PC-3 (cell line): ENCODE data around the gene VSIG2.

Source experiments
- EZH2 ChIP-seq: fragments of 300-600 bp; sonication (generic); IDR thresholded peaks from one replicate; pipeline ENCODE4 v1.6.1; 2017; ENCODE audit warnings: antibody characterized with exemption, mild to moderate bottlenecking, low read length; ENCODE audit not compliant: unreplicated experiment
- EZH2phosphoT487 ChIP-seq: fragments of 300-600 bp; sonication (generic); IDR thresholded peaks from 2 replicates; pipeline ENCODE4 v1.6.1; 2018; ENCODE audit warnings: mild to moderate bottlenecking, antibody characterized with exemption, low read length, borderline replicate concordance
- TF ChIP-seq, protein P1 (sequence below): fragments of 300-600 bp; sonication (generic); conservative IDR thresholded peaks from 2 replicates; pipeline ENCODE4 v1.5.1; 2017; ENCODE audit warnings: antibody characterized with exemption, low read depth, mild to moderate bottlenecking, low read length

- TF ChIP-seq, protein P1, sequence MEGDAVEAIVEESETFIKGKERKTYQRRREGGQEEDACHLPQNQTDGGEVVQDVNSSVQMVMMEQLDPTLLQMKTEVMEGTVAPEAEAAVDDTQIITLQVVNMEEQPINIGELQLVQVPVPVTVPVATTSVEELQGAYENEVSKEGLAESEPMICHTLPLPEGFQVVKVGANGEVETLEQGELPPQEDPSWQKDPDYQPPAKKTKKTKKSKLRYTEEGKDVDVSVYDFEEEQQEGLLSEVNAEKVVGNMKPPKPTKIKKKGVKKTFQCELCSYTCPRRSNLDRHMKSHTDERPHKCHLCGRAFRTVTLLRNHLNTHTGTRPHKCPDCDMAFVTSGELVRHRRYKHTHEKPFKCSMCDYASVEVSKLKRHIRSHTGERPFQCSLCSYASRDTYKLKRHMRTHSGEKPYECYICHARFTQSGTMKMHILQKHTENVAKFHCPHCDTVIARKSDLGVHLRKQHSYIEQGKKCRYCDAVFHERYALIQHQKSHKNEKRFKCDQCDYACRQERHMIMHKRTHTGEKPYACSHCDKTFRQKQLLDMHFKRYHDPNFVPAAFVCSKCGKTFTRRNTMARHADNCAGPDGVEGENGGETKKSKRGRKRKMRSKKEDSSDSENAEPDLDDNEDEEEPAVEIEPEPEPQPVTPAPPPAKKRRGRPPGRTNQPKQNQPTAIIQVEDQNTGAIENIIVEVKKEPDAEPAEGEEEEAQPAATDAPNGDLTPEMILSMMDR: no peak
- no peak for TF ChIP-seq EZH2
- no peak for TF ChIP-seq EZH2phosphoT487
These were observed 689 bp downstream of the VSIG2 start for GRCh38 chr11:124751391-124751740.
